Suppressor macrophage (primary cell): ENCODE measurements around the gene MYO9B.

Source experiments
- DNase-seq, 4 experiments: peaks; one replicate each; pipeline ENCODE4 v3.0.0-alpha.2; 2020 to 2022

The MYO9B gene

DNA sequence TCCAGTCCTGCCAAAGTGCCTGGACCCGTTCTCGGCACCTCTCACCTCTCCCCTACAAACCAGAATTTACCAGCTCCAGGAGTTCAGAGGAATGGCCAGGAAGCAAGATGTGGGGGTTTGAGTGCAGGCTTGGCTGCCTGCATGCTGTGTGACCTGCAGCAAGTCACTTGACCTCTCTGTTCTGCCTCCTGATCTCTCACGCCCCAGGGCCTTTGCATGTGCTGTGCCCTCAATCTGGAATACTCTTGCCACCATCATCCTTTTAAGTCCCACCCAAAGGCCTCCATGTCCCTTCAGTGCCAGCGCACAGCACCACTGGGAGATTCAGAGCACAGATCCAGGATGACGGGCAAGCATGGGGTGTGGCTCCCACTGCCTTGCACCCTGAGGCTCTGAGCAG, 43.4 kb downstream of the MYO9B start:
- DNase-seq: no peak

DNA sequence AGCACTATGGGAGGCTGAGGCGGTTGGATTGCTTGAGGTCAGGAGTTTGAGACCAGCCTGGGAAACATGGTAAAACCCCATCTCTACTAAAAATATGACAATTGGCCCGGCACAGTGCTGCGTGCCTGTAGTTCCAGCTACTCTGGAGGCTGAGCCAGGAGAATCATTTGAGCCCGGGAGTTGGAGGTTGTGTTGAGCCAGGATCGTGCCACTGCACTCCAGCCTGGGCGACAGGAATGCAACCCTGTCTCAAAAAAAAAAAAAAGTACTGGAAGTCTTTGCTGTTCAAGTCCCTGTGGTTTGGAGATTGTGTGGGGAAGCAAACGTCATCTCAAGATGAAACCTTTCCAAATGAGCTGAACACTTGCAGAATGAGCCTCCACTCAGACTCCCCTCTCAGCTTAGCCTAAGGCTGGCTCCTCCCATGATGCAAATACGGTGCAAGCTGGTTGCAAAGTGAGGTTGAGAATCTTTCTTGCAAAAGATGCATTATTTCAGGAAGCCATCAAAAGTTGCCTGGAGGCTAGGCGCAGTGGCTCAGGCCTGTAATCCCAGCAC, 46.2 kb downstream of the MYO9B start:
- peak; percentile 43 to 67 (median 59) for DNase-seq

DNA sequence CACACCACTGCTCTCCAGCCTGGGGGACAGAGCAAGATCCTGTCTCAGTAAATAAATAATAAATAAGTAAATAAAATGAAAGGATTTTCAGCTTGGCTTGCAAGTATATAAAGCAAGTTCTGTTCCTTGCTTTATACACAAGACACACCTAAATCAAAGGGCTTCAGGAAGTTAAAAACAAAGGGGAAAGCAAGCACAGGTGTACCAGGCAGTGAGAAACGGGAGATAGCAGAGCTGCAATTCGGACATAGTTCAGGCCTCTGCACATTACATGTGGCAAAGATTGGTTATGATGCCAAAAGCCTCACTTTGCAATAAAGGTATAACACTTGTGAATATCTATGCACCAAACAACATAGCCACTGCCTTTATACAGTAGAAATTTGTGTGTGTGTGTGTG, 47.5 kb downstream of the MYO9B start:
- DNase-seq: no peak

DNA sequence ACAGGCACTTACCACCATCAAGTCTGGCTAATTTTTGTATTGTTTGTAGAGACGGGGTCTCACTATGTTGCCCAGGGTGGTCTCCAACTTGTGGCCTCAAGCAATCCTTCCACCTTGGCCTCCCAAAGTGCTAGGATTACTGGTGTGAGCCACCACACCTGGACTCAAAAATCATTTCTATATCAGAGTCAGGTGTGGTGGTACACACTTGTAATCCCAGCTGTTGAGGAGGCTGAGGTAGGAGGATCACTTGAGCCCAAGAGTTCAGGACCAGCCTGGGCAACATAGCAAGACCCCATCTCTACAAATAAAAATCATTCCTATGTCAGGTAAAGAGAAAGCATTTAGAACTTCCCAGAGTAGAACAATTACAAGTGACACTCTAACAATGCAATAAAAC, 48.4 kb downstream of the MYO9B start:
- DNase-seq: no peak

DNA sequence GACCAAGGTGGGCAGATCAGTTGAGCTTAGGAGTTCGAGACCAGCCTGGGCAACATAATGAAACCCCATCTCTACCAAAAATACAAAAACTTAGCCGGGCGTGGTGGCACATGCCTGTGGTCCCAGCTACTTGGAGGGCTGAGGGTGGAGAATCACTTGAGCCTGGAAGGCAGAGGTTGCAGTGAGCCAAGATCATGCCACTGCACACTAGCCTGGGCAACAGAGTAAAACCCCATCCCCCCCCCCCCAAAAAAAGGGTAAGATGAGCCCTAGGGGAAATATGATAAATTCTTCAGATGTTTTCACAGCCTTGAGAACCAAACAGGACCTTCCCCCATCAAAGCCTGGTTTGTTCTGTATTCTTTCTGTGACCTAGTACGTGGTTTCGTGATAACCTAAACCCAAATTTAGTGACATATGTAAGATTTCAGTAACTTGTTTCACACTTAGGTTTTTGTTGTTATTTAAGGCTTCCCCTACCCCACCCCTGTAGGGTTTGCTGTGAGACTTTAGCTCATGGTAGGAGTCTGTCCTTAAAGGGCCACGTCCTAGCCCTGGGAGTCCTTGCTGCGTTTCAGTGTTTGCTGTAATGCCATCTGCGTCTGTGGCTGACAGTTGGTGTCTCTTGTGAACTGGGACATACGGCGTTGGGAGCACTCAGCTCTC, 49.6 kb downstream of the MYO9B start:
- DNase-seq: no peak

DNA sequence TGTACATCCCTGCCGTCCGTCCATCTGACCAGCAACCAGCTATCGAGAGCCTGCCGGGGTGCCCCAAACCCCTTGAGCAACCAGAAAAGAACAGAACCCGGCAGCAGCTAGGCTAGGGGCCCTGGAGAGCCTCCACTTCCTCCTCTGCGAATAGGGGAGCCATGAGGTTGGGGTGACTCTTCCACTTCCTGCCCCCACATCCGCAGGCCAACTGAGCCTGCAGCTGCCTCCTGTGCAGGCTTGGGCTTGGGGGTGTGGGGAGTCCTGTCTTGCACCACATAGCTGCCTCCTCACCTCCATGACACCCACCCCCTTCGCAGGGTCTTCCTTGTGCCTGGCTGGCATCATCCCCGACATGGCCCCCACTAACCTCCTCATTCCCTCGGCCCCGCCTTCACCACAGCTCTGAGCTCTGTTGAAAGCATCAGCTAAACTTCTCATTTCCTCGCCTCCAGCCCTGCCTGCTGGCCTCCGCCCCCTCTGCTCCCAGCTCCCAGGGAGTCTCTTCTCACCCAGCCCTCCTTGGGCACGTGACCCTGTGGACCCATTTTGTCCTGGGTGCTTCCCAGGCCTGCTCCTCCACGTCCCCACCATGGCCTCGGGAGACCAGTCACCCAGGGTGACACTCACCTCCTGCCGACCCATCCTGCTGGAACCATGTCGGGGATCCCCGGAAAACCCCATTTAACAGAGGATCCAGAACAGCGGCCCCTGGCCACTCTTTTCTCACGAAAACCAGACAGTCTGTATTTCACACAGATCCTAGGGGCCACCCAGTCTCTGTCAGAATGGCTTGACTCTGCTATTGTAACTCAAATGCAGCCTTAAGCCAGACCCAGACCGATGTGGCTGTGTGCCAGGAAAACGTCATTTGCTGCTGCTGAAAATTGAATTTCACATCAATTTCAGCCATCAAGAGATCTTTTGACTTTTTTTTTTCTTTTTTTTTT, 50.4 kb downstream of the MYO9B start:
- DNase-seq: peak; percentile 92 to 97 (median 96)

DNA sequence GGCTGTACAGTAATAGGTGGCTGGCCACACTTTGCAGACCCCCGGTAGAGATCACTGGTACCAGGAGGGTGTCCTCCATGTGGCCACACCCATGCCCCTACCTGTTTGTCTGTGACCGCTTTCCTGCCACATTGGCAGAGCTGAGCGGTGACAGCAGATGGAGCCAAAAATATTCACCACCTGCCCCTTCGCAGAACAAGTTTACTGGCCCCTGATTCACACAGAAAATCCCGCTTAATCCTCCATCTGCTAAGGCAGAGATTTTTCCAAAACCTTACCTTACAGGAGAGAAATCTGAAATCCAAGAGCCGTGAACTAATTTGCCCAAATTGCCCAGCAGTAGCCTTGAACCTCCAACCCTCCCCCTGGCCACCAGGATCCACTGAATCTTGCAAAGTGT, 52.1 kb downstream of the MYO9B start:
- no peak for DNase-seq

DNA sequence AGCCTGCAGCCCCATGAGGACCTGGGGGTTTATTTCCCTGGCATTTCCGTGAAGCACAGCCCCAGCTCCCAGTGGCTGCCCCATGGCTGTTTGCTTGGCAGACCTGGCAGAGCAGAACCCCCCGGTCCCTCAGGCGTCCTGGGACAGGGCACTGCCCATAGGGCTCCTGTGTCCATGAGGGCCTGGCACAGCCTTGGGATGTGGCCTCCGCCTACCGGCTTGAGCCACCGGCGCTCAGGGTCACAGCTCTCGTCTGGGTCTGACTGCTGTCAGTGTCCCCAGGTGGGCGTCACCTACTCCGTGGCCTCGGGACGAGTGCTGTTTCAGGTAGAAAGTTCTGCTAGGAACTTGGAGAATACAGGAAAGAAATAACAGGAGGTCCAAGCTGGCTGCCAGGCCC, 52.8 kb downstream of the MYO9B start:
- no peak for DNase-seq

DNA sequence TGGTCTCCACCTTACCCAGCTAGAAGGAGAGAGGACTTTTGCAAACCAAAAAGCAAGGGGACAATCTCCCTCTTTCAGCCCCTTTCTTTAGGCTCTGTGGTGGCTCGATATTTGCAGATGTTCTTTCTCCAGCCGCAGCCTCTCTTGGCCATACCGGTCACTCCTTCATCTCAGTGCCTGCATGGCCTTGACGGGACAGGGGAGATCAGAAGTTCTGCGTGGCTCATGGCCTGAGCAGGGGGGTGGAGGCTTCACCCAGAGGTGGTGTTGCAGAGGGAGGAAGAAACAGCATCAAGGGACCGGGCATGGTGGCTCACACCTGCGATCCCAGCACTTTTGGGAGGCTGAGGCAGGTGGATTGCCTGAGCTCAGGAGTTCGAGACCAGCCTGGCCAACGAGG, 53.2 kb downstream of the MYO9B start:
- DNase-seq: no peak

DNA sequence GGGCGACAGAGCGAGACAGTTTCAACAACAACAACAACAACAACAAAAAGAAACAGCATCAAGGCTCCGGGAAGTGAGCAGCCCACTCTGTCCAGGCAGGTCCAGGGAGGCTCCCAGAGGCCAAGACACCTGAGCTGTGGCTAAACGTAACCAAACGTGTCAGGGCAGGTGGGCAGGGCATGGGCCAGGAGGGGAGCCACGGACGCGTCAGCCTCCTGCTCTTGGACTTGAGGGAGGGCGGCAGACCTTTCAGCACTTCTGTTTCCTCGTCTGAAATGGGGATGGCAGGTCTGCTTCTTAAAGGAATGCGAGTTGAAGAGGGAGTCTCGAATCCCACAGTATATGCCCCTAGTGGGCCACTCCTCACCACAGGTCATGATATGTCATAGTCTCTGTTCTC, 53.8 kb downstream of the MYO9B start:
- DNase-seq: no peak

DNA sequence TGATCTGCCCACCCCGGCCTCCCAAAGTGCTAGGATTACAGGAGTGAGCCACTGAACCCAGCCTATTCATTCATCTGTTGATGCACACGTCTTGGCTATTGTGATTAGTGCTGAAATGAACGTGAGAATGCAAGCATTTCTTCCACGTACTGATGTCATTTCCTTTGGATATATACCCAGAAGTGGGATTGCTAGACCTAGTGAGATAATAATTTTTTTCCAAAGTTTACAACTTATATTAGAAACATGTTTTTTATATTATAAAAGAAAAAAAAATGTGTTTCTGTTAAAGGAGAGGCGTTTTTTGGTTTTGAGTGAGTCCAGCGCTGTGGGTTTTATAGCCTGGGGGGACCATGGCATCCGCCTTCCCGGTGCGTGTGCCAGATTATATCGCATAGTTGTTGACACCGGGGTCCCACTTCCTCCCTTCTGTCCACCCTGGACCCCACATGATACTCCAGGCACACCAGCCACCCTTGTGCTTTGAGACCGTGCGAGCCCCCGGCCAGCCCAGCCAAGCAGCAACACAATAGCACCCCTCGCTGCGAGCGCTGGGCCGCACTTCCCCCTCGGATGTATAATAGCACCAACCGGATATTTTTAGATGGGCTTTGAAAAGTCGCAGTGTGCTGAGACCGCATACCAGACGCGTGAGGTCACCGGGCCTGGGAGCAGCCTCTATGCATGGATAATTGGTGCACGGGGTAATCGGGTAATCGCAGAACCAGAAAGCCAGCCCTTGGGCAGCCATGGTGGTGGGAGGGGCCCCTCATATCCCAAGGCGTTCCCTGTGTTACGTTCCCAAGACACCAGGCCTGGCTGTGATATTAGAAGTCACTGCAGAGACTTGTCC, 59.6 kb downstream of the MYO9B start:
- DNase-seq: peak; percentile 91 to 94 (median 92)

DNA sequence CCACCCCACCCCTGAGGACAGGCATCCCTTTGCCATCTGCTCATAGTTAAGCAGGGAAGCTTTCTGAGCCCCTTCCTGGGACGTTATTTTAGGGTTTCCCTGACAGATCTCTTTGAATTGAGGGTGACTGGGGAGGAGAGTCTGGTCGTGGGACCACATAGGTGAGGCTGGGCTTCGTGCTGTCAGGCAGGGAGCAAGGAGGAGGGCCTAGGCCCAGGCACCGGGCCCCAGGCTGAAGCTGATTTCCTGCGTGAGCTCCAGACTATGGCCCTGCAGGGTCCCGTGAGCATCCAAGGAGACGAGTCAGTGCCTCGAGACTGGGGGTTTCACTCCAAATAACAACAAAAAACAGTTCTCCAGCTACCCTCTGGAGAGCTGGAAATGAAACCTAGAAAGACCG, 60.4 kb downstream of the MYO9B start:
- DNase-seq: no peak

DNA sequence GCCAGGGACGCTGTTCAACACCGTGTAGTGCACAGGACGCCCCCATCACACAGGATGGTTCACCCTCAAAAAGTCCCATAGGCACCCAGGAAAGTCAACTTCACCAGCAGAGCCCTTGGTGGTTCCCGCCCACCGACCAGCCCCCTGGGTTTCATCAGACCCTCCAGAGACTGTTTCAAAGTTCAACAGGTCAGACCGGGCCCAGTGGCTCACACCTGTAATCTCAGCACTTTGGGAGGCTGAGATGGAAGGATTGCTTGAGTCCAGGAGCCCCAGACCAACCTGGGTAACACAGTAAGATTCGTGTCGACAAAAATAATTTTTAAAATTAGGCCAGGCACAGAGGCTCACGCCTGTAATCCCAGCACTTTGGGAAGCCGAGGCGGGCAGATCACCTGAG, 61.0 kb downstream of the MYO9B start:
- DNase-seq: no peak

DNA sequence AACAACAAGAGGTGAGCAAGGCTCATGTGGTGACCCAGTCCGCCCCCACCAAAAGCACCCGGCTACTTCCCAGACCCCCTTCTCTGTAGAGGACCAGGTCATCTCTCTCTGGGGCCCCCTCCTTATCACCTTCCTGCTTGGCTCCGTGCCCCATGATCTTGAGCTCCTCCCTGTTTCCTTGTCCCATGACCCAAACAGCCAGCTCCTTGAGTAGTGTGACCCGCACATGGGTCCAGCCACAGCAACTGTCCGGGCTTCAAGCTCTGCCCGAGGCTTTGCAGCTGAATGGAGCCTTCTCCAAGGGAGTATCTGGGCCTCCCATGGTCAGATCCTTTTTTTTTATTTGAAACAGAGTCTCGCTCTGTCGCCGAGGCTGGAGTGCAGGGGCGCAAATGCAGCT, 61.8 kb downstream of the MYO9B start:
- peak in 3 of 4 experiments; percentile 45 to 59 (median 45) for DNase-seq

DNA sequence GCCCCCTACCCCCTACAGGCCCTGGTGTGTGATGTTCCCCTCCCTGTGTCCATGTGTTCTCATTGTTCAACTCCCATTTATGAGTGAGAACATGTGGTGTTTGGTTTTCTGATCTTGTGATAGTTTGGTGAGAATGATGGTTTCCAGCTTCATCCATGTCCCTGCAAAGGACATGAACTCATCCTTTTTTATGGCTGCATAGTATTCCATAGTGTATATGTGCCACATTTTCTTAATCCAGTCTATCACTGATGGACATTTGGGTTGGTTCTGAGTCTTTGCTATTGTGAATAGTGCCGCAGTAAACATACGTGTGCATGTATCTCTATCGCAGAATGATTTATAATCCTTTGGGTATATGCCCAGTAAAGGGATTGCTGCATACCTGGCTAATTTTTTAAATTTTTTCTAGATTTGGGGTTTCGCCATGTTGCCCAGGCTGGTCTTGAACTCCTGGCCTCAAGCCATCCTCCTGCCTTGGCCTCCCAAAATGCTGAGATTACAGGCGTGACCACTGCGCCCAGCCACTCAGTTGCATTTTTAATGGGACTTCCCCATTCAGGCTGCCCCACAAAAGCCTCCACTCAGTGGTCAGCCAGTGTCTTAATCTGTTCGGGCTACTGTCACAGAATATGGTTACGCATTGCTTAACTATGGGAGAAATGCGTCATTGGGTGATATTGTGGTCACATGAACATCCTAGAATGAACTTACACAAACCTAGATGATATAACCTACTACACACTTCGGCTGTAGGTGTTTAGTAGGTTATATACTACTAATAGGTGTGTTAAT, 62.7 kb downstream of the MYO9B start:
- DNase-seq: peak; percentile 91 to 98 (median 94)

DNA sequence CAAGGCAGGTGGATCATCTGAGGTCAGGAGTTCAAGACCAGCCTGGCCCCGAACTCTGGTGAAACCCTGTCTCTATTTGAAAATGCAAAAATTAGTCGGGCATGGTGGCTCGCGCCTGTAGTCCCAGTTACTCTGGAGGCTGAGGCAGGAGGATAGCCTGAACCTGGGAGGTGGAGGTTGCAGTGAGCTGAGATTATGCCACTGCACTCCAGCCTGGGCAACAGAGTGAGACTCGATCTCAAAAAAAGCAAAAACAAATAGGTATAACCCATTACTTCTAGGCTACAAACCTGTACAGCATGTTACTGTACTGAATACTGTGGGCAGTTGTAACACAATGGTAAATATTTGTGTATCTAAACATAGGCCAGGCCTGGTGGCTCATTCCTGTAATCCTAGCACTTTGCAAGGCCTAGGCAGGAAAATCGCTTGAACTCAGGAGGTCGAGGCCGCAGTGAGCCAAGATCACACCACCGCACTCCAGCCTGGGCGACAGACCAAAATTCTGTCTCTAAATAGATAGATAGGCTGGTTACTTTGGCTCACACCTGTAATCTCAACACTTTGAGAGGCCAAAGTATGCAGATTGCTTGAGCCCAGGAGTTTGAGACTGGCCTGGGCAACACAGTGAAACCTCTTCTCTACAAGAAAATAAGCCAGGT, 63.5 kb downstream of the MYO9B start:
- no peak for DNase-seq

DNA sequence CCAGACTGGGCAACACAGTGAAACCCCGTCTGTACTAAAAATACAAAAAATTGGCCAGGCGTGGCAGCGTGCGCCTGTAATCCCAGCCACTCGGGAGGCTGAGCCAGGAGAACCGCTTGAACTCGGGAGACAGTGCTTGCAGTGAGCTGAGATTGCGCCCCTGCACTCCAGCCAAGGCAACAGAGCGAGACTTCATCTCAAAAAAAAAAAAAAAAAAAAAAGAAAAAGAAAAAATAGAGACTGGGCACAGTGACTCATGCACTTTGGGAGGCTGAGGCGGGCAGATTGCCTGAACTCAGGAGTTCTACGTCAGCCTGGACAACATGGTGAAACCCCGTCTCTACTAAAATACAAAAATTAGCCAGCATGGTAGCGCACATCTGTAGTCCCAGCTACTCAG, 69.2 kb downstream of the MYO9B start:
- DNase-seq: peak in 3 of 4 experiments; percentile 19 to 40 (median 24)

DNA sequence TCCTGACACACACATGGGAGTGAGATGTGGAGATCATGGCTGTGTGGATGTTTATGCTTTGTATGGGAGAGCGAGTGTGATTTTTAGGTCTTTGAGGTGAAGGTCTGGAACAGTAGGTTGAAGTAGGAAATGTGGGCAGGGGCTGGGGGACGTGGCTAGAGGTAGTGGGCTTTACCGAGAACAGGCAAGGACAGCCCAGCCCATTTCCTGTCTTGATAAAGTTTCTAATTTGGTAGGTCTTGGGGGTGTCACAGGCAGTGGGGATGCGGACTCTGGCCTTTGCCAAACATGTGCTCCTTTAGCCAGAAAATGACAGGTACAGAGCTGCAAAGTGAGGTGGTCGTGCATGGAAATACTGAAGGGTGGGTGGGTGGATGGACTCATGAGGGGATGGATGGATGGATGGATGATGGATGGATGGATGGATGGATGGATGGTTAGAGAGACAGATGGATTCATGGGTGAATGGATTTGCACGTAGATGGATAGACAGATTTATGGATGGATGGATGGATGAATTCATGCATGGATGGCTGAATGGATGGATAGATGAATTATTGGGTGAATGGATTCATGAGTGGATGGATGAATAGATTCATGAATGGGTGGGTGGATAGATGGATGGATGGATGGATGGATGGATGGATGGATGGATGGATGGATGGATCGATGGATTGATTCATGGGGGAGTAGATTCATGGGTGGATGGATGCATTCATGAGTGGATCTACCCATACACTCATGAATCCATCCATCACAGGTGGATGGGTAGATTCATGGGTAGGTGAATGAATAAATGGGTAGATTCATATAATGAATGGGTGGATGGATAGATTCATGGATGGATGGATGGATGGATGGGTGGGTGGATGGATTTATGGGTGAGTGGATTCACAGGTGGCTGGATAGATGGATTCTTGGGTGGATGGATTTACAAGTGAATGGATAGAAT, 70.2 kb downstream of the MYO9B start:
- DNase-seq: no peak

DNA sequence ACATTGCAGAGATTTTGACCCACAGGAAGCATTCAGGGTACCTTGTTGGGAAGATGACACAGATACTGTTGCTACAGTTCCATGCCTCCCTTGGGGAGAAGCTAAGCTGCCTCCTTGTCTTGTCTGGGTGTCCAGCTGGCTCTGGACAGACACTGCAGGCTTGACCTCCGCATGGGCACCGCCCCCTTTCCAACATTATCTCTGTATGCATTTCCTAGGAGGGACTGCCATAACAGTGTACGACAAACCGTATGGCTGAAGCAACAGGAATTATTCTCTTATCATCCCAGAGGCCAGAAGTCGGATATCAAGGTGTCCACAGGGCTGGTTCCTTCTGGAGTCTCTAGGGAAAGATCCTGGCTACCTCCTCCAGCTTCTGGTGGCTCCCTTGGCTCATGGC, 72.6 kb downstream of the MYO9B start:
- no peak for DNase-seq
